B cell (primary cell): Measurements from ENCODE around the gene ARIH2.

Source experiments
- EZH2 ChIP-seq: IDR thresholded peaks from 2 replicates; pipeline ENCODE4 v1.6.1; 2012; ENCODE audit warnings: borderline replicate concordance, low read depth, mild to moderate bottlenecking, moderate library complexity, low read length; ENCODE audit not compliant: insufficient read depth, poor library complexity, severe bottlenecking
- TF ChIP-seq, protein P1 (sequence below): fragments of 200-600 bp; IDR thresholded peaks from one replicate; pipeline ENCODE4 v1.8.0; 2022; ENCODE audit warnings: antibody characterized with exemption, mild to moderate bottlenecking

DNA sequence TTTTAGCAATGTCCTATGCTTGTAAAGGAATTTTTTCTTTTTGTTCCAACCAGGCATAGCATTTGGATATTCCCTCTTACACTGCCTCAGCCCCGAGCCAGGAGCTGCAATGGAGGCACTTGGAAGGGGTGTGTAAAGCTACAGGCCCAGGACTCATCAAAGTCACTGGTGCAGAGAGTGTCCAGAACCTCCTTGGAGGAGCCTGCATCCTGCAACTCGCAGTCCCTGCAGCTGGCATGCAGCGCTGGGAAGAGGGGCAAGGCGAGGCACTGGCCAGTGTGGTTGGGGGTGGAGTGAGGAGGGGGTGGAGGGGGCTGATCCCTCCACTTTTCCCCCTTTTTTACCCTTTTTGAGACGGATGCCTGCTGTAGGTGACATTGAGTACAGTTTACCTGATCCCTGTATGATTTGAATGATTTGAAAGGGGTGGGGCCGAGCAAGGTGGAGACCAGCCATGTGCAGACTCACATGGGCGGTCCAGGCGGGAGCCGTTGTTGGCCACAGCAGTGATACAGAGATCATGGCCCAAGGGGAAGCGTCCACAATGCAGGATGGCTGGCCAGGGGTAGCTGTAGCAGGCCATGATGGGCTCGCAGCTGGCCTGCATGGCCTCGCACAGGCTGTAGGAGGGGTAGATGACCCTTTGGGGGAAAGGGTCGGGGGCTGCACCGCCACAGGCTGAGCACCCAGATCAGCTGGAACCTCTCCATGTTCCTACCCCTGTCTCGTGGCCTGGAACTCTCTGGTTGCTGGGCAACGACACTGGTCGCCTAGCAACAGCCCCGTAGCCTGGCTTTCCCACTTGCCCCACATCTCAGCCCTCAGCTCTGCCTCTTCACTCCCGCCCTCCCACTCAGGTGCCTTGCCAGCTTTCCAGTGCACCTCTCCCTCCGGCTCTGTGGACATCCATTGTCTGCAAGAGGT is 79.3 kb downstream of the ARIH2 start:
- TF ChIP-seq, protein P1, sequence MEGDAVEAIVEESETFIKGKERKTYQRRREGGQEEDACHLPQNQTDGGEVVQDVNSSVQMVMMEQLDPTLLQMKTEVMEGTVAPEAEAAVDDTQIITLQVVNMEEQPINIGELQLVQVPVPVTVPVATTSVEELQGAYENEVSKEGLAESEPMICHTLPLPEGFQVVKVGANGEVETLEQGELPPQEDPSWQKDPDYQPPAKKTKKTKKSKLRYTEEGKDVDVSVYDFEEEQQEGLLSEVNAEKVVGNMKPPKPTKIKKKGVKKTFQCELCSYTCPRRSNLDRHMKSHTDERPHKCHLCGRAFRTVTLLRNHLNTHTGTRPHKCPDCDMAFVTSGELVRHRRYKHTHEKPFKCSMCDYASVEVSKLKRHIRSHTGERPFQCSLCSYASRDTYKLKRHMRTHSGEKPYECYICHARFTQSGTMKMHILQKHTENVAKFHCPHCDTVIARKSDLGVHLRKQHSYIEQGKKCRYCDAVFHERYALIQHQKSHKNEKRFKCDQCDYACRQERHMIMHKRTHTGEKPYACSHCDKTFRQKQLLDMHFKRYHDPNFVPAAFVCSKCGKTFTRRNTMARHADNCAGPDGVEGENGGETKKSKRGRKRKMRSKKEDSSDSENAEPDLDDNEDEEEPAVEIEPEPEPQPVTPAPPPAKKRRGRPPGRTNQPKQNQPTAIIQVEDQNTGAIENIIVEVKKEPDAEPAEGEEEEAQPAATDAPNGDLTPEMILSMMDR, result no peak
- TF ChIP-seq EZH2, result no peak
